DND-41 (cell line): Measurements from ENCODE around the gene TNFSF9.

ENCODE experiments used
- ATAC-seq: fragments of 200-7000 bp; cut with Tn5 transposase; 3 replicates; pipeline ENCODE4 v1.9.1; 2021; ENCODE audit warnings: low read depth; ENCODE audit not compliant: insufficient read depth
- DNase-seq: peaks from one replicate; pipeline ENCODE4 v3.0.0-alpha.2; 2020
- H2AFZ ChIP-seq: 2 replicates; pipeline ENCODE4 v1.6.0; 2012; ENCODE audit warnings: low read depth, low read length
- H3K27ac ChIP-seq: 2 replicates; pipeline ENCODE4 v1.5.1; 2012; ENCODE audit warnings: low read length, inconsistent platforms
- H3K27me3 ChIP-seq: fragments of 200-600 bp; sonication (generic); 2 replicates; pipeline ENCODE4 v1.6.0; 2012; ENCODE audit warnings: low read length, mild to moderate bottlenecking, inconsistent platforms; ENCODE audit not compliant: insufficient read depth, poor library complexity
- H3K36me3 ChIP-seq: 2 replicates; pipeline ENCODE4 v1.5.1; 2012; ENCODE audit warnings: low read length, inconsistent platforms; ENCODE audit not compliant: insufficient read depth
- H3K4me1 ChIP-seq: 2 replicates; pipeline ENCODE4 v1.5.1; 2012; ENCODE audit warnings: mild to moderate bottlenecking, low read length; ENCODE audit not compliant: insufficient read depth
- H3K4me2 ChIP-seq: 2 replicates; pipeline ENCODE4 v1.6.0; 2012; ENCODE audit warnings: mild to moderate bottlenecking, moderate library complexity, low read length, inconsistent platforms; ENCODE audit not compliant: insufficient read depth
- H3K4me3 ChIP-seq, 2 experiments: fragments of 200-600 bp in 1 of 2; shearing (Covaris generic) in 1 of 2; 2 replicates each; pipeline ENCODE4 v1.5.1; 2012 to 2016; ENCODE audit warnings: inconsistent platforms in 2 of 2, low read length in 2 of 2, mild to moderate bottlenecking in 2 of 2, low read depth in 1 of 2, moderate library complexity in 1 of 2
- H3K79me2 ChIP-seq: 2 replicates; pipeline ENCODE4 v1.6.0; 2012; ENCODE audit warnings: low read length, inconsistent platforms; ENCODE audit not compliant: insufficient read depth
- H3K9ac ChIP-seq: 2 replicates; pipeline ENCODE4 v1.6.0; 2012; ENCODE audit warnings: low read depth, mild to moderate bottlenecking, inconsistent platforms, low read length, moderate library complexity
- H3K9me3 ChIP-seq: 2 replicates; pipeline ENCODE4 v1.5.1; 2012; ENCODE audit warnings: low read length, moderate library complexity, mild to moderate bottlenecking, inconsistent platforms; ENCODE audit not compliant: insufficient read depth, severe bottlenecking
- H4K20me1 ChIP-seq: 2 replicates; pipeline ENCODE4 v1.6.0; 2012; ENCODE audit warnings: low read length; ENCODE audit not compliant: insufficient read depth
- CTCF ChIP-seq: IDR thresholded peaks from 2 replicates; pipeline ENCODE4 v1.5.1; 2012; ENCODE audit warnings: borderline replicate concordance, low read length, moderate library complexity, mild to moderate bottlenecking; ENCODE audit not compliant: poor library complexity, severe bottlenecking; ENCODE audit errors: extremely low read depth
- EZH2 ChIP-seq: IDR thresholded peaks from 3 replicates; pipeline ENCODE4 v1.6.1; 2012; ENCODE audit warnings: borderline replicate concordance, low read depth, mild to moderate bottlenecking, moderate library complexity, low read length, inconsistent platforms; ENCODE audit not compliant: severe bottlenecking

TNFSF9 gene

GRCh38 chr19:6483235-6483634 is 47.6 kb upstream of the TNFSF9 start:
- Histone ChIP-seq H3K79me2 (peaks cover 20% of the 10 kb centered on the region), H3K4me3 (no peak overlapping the region), H3K9ac (no peak overlapping the region), H2AFZ (no peak overlapping the region), H3K27me3 (no peaks in the 10 kb centered on the region), H4K20me1 (no peaks in the 10 kb centered on the region), H3K9me3 (no peaks in the 10 kb centered on the region), H3K27ac (no peak overlapping the region), H3K4me1 (peaks cover 28% of the 10 kb centered on the region), H3K4me2 (no peak overlapping the region), H3K36me3 (peaks cover 10% of the 10 kb centered on the region)
- ATAC-seq (no peak), DNase-seq (no peak)
- no peak for TF ChIP-seq EZH2
- TF ChIP-seq CTCF = no peak

- TF ChIP-seq CTCF = no peak
- no peak for TF ChIP-seq EZH2
- Histone ChIP-seq H3K9ac (no peak overlapping the region), H3K36me3 (peaks cover 4% of the 10 kb centered on the region), H3K9me3 (no peaks in the 10 kb centered on the region), H3K4me3 (no peak overlapping the region), H3K4me2 (no peak overlapping the region), H4K20me1 (no peaks in the 10 kb centered on the region), H3K4me1 (peaks cover 28% of the 10 kb centered on the region), H3K79me2 (peaks cover 20% of the 10 kb centered on the region), H3K27ac (no peak overlapping the region), H3K27me3 (no peaks in the 10 kb centered on the region), H2AFZ (no peak overlapping the region)
- no peak for ATAC-seq
- DNase-seq = no peak
These were observed 46.6 kb upstream of the TNFSF9 start for GRCh38 chr19:6484230-6484629.

GRCh38 chr19:6484831-6485230 is 46.0 kb upstream of the TNFSF9 start:
- no peaks in the 10 kb centered on the region for H4K20me1 ChIP-seq
- peaks cover 18% of the 10 kb centered on the region for H3K79me2 ChIP-seq
- H3K27me3 ChIP-seq = no peaks in the 10 kb centered on the region
- TF ChIP-seq EZH2 = no peak
- no peak for TF ChIP-seq CTCF
- no peak overlapping the region for H3K9ac ChIP-seq
- H3K36me3 ChIP-seq = peaks cover 4% of the 10 kb centered on the region
- H3K4me1 ChIP-seq = peaks cover 27% of the 10 kb centered on the region
- H3K27ac ChIP-seq = no peak overlapping the region
- no peaks in the 10 kb centered on the region for H3K9me3 ChIP-seq
- no peak overlapping the region for H3K4me2 ChIP-seq
- H2AFZ ChIP-seq = no peak overlapping the region
- DNase-seq (no peak), ATAC-seq (no peak)
- no peak overlapping the region for H3K4me3 ChIP-seq
